ENCODE data around the gene APLF.

GRCh38 chr2:68499133-68499532 is 31.7 kb downstream of the APLF start:
- TF ChIP-seq, protein P1, sequence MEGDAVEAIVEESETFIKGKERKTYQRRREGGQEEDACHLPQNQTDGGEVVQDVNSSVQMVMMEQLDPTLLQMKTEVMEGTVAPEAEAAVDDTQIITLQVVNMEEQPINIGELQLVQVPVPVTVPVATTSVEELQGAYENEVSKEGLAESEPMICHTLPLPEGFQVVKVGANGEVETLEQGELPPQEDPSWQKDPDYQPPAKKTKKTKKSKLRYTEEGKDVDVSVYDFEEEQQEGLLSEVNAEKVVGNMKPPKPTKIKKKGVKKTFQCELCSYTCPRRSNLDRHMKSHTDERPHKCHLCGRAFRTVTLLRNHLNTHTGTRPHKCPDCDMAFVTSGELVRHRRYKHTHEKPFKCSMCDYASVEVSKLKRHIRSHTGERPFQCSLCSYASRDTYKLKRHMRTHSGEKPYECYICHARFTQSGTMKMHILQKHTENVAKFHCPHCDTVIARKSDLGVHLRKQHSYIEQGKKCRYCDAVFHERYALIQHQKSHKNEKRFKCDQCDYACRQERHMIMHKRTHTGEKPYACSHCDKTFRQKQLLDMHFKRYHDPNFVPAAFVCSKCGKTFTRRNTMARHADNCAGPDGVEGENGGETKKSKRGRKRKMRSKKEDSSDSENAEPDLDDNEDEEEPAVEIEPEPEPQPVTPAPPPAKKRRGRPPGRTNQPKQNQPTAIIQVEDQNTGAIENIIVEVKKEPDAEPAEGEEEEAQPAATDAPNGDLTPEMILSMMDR (IDR thresholded peaks at IDR 0.05), result no peak
- TF ChIP-seq POLR2A (IDR thresholded peaks at IDR 0.05), result no peak

All from tibial nerve (tissue), 3 donors.